Smooth muscle cell (in vitro differentiated cells): ENCODE data around the gene RPRM. TPM values are rescaled to one million over a fixed set of nuclear protein-coding genes. Genes with fewer than 3 reads are reported as not detected.

Source experiments
- DNase-seq: peaks from one replicate; lab custom pipeline; 2025; ENCODE audit not compliant: unreplicated experiment; lab: John Stamatoyannopoulos, UW
- H2AFZ ChIP-seq: fragments of 200-600 bp; sonication (generic); 2 replicates; pipeline ENCODE4 v1.6.0; 2016; ENCODE audit warnings: antibody characterized with exemption, low read depth, mild to moderate bottlenecking
- H3F3A ChIP-seq: fragments of 200-600 bp; sonication (generic); 2 replicates; pipeline ENCODE4 v1.6.0; 2017; ENCODE audit warnings: antibody characterized with exemption, low read depth
- H3K27ac ChIP-seq: fragments of 200-600 bp; sonication (generic); 2 replicates; pipeline ENCODE4 v1.5.1; 2016; ENCODE audit warnings: low read depth, mild to moderate bottlenecking
- H3K27me3 ChIP-seq: fragments of 200-600 bp; sonication (generic); 2 replicates; pipeline ENCODE4 v1.6.1; 2016; ENCODE audit warnings: low read depth, mild to moderate bottlenecking
- H3K36me3 ChIP-seq: fragments of 200-600 bp; sonication (generic); 2 replicates; pipeline ENCODE4 v1.5.1; 2016; ENCODE audit warnings: low read depth
- H3K4me1 ChIP-seq: fragments of 200-600 bp; sonication (generic); 2 replicates; pipeline ENCODE4 v1.5.1; 2016; ENCODE audit warnings: low read depth
- H3K4me2 ChIP-seq: fragments of 200-600 bp; sonication (generic); 2 replicates; pipeline ENCODE4 v1.6.0; 2016; ENCODE audit warnings: mild to moderate bottlenecking
- H3K4me3 ChIP-seq: fragments of 200-600 bp; sonication (generic); 2 replicates; pipeline ENCODE4 v1.5.1; 2016; ENCODE audit warnings: mild to moderate bottlenecking
- H3K79me2 ChIP-seq: fragments of 200-600 bp; sonication (generic); 2 replicates; pipeline ENCODE4 v1.6.0; 2016; ENCODE audit warnings: low read depth, mild to moderate bottlenecking
- H3K9ac ChIP-seq: fragments of 200-600 bp; sonication (generic); 2 replicates; pipeline ENCODE4 v1.6.0; 2016; ENCODE audit warnings: low read depth
- H3K9me3 ChIP-seq: fragments of 200-600 bp; sonication (generic); replicated peaks from 2 replicates; pipeline ENCODE4 v1.5.1; 2016; ENCODE audit warnings: low read depth
- H4K20me1 ChIP-seq: fragments of 200-600 bp; sonication (generic); 2 replicates; pipeline ENCODE4 v1.6.0; 2016; ENCODE audit warnings: low read depth
- WGBS: methylation state at CpG from one replicate; pipeline ENCODE4 v1.1.7; 2016; ENCODE audit warnings: low lambda C conversion rate; 5-methylcytosine and 5-hydroxymethylcytosine counted together
- polyA plus RNA-seq: library from polyadenylated mRNA; unstranded; fragments of >200 nt; fragmentation: Nextera tagmentation; extraction: Ambion mirVana; gene quantifications from 2 replicates; pipeline ENCODE4 v1.2.1, GENCODE V29; 2016
- total RNA-seq: library from RNA; depleted of rRNA; stranded (reverse); fragments of >200 nt; gene quantifications from 2 replicates; pipeline ENCODE4 v1.2.3, GENCODE V29; 2014
- TF ChIP-seq, protein P1 (sequence below): fragments of 200-600 bp; sonication (generic); IDR thresholded peaks from 2 replicates; pipeline ENCODE4 v1.5.1; 2017; ENCODE audit warnings: borderline replicate concordance, mild to moderate bottlenecking, antibody characterized with exemption; ENCODE audit not compliant: insufficient read depth, poor library complexity, severe bottlenecking

RPRM gene
- total RNA-seq = 0.13 TPM in 1 of 2 replicates, not detected in the other
- not detected in 2 replicates for polyA plus RNA-seq

DNA sequence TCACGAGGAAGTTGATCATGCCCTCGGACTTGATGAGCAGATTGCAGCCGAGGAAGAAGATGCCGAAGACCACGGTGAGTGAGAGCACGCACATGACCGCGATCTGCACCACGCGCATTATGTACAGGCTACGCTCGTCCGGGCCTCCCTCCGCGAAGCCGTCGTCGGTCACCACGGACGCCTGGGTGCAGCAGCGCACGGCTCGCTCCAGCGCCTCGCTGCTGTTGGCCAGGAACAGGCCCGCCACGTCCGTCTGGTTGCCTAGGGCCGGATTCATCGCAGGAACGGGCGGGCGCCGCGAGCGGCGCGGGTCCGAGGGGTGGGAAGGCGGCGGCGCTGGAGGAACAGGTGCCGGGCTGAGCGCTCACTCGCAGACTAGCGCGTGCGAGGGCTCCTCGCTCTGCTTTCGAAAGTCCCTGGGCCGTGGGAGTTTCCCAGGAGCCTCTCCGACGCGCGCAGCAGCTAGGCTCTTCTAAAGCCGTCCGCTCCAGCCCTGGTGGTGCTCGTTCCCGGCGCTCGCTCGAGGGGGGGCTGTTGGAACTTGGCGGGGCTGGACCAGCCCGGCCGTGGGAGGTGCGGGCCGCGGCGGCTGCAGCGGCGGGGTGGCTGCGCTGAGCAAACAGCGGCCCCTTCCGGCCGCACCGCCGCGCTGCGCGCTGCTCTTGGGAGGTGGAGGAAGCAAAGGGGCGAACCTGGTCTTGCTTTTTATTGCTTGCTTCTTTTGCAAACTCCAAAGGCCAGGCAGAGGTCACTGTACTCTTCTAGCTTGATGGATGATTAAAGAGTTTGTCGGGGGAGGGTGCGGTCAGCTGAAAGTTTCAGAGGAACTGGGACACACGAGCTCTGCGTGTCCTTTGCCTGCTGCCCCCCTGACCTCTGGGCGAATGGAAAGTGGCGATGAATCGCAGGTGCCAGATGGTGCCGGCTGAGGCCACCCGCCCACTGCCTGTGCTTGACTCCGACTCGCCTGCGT is at the start of gene RPRM:
Gene RPRM (minus strand): TSS at position 474 of the 973 bp plus-strand sequence. CDS start 197 bp downstream, at position 277.
- TF ChIP-seq, protein P1, sequence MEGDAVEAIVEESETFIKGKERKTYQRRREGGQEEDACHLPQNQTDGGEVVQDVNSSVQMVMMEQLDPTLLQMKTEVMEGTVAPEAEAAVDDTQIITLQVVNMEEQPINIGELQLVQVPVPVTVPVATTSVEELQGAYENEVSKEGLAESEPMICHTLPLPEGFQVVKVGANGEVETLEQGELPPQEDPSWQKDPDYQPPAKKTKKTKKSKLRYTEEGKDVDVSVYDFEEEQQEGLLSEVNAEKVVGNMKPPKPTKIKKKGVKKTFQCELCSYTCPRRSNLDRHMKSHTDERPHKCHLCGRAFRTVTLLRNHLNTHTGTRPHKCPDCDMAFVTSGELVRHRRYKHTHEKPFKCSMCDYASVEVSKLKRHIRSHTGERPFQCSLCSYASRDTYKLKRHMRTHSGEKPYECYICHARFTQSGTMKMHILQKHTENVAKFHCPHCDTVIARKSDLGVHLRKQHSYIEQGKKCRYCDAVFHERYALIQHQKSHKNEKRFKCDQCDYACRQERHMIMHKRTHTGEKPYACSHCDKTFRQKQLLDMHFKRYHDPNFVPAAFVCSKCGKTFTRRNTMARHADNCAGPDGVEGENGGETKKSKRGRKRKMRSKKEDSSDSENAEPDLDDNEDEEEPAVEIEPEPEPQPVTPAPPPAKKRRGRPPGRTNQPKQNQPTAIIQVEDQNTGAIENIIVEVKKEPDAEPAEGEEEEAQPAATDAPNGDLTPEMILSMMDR = peak; percentile 83
- WGBS = 1% methylated on average over 91 of the region's 93 CpGs
- no peaks in the 10 kb centered on the region for H3F3A ChIP-seq
- H3K79me2 ChIP-seq = no peaks in the 10 kb centered on the region
- H3K4me2 ChIP-seq = peak within 1 kb of the TSS; percentile 85
- no peak within 1 kb of the TSS for H3K27ac ChIP-seq
- DNase-seq = peak; percentile 36
- no peaks in the 10 kb centered on the region for H4K20me1 ChIP-seq
- H3K9ac ChIP-seq = no peak within 1 kb of the TSS
- peak within 1 kb of the TSS; percentile 56 for H3K4me3 ChIP-seq
- H3K4me1 ChIP-seq = peaks cover 14% of the 10 kb centered on the region
- no peaks in the 10 kb centered on the region for H3K36me3 ChIP-seq
- no peaks in the 10 kb centered on the region for H3K9me3 ChIP-seq
- peak within 1 kb of the TSS; percentile 71 for H2AFZ ChIP-seq
- peaks cover 24% of the 10 kb centered on the region for H3K27me3 ChIP-seq

- Histone ChIP-seq H3K9me3 (no peaks in the 10 kb centered on the region), H3K27ac (no peak overlapping the region), H3K4me3 (no peak overlapping the region), H2AFZ (no peak overlapping the region), H3F3A (no peaks in the 10 kb centered on the region), H3K9ac (no peak overlapping the region), H3K4me1 (no peaks in the 10 kb centered on the region), H3K4me2 (no peak overlapping the region), H3K79me2 (no peaks in the 10 kb centered on the region), H4K20me1 (no peaks in the 10 kb centered on the region), H3K36me3 (no peaks in the 10 kb centered on the region), H3K27me3 (no peaks in the 10 kb centered on the region)
- DNase-seq = peak; percentile 4
- TF ChIP-seq, protein P1 = peak; percentile 96
- WGBS = 3% methylated on average over 1 of the region's 1 CpG
These were observed 40.8 kb upstream of the RPRM start for GRCh38 chr2:153519257-153519875.

DNA sequence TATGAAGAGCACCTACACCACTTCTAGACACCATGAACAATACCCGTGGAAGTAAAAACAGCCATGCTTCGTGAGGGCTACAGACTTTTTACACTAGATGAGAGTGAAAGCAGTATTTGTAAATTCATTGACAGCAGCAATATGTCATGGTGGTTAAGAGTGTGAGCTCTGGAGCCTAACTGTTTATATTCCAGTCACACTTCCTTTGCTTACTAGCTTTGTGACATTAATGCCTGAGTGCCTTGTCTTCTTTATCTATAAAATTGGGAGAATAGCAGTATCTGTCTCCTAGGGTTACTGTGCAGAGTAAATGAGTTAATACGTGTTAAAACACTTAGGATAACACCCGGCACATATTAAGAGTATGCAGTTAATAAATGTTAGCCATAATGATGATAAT is 33.8 kb upstream of the RPRM start:
- DNase-seq = no peak
- H4K20me1 ChIP-seq = no peaks in the 10 kb centered on the region
- no peak overlapping the region for H3K4me2 ChIP-seq
- H3K4me3 ChIP-seq = no peak overlapping the region
- H3K27me3 ChIP-seq = no peaks in the 10 kb centered on the region
- H2AFZ ChIP-seq = no peak overlapping the region
- no peaks in the 10 kb centered on the region for H3K79me2 ChIP-seq
- H3K9me3 ChIP-seq = no peaks in the 10 kb centered on the region
- H3F3A ChIP-seq = no peaks in the 10 kb centered on the region
- TF ChIP-seq, protein P1 = no peak
- 83% methylated on average over 4 of the region's 4 CpGs for WGBS
- H3K9ac ChIP-seq = no peak overlapping the region
- H3K27ac ChIP-seq = no peak overlapping the region
- H3K4me1 ChIP-seq = no peaks in the 10 kb centered on the region
- no peaks in the 10 kb centered on the region for H3K36me3 ChIP-seq
